Astrocyte (in vitro differentiated cells and primary cell): ENCODE measurements around the gene SFT2D3.

Experiments used
- CTCF ChIP-seq: IDR thresholded peaks from 2 replicates; pipeline ENCODE4 v1.5.1; 2011; ENCODE audit warnings: low read depth, mild to moderate bottlenecking, inconsistent platforms, low read length, moderate library complexity; ENCODE audit not compliant: insufficient read depth
- EZH2 ChIP-seq: IDR thresholded peaks from 2 replicates; pipeline ENCODE4 v1.6.1; 2012; ENCODE audit warnings: mild to moderate bottlenecking, low read length, inconsistent platforms; ENCODE audit not compliant: insufficient read depth

- TF ChIP-seq CTCF (no peak), EZH2 (no peak)
Measured at GRCh38 chr2:127754186-127754585, 52.9 kb downstream of the SFT2D3 start.
